SK-N-SH treated with all-trans-retinoic acid at 6 μM for 48 hours (cell line): ENCODE measurements around the gene FNIP2.

ENCODE experiments used
- ARNTL ChIP-seq: fragments of 450-650 bp; formaldehyde crosslinking; IDR thresholded peaks from 2 replicates; pipeline ENCODE4 v1.5.0; 2020; ENCODE audit warnings: low read depth, mild to moderate bottlenecking, moderate library complexity, borderline replicate concordance
- BACH2 ChIP-seq: fragments of 250-450 bp; sonication (Bioruptor Pico); IDR thresholded peaks from 2 replicates; pipeline ENCODE4 v1.9.0; 2021; ENCODE audit warnings: mild to moderate bottlenecking, borderline replicate concordance
- CREB5 ChIP-seq: fragments of 250-450 bp; sonication (Bioruptor Pico); IDR thresholded peaks from 2 replicates; pipeline ENCODE4 v1.5.1; 2020; ENCODE audit warnings: low read depth, mild to moderate bottlenecking, moderate library complexity
- CSDC2 ChIP-seq: fragments of 250-450 bp; sonication (Bioruptor Pico); IDR thresholded peaks from 2 replicates; pipeline ENCODE4 v1.5.0; 2020; ENCODE audit warnings: mild to moderate bottlenecking, moderate library complexity
- OSR1 ChIP-seq: fragments of 250-450 bp; sonication (Bioruptor Pico); IDR thresholded peaks from 2 replicates; pipeline ENCODE4 v1.8.0; 2022; ENCODE audit warnings: moderate library complexity, mild to moderate bottlenecking, inconsistent platforms
- PATZ1 ChIP-seq: fragments of 250-450 bp; sonication (Bioruptor Pico); IDR thresholded peaks from 2 replicates; pipeline ENCODE4 v1.8.0; 2020; ENCODE audit warnings: mild to moderate bottlenecking, moderate library complexity, borderline replicate concordance
- POU6F1 ChIP-seq: fragments of 250-450 bp; sonication (Bioruptor Pico); IDR thresholded peaks from 2 replicates; pipeline ENCODE4 v1.8.0; 2021; ENCODE audit warnings: low read depth, mild to moderate bottlenecking, moderate library complexity, borderline replicate concordance
- PPARA ChIP-seq: fragments of 250-450 bp; sonication (Bioruptor Pico); IDR thresholded peaks from 2 replicates; pipeline ENCODE4 v1.5.0; 2020; ENCODE audit warnings: mild to moderate bottlenecking, borderline replicate concordance
- TSHZ2 ChIP-seq: fragments of 250-450 bp; sonication (Bioruptor Pico); IDR thresholded peaks from 2 replicates; pipeline ENCODE4 v1.5.0; 2020; ENCODE audit warnings: mild to moderate bottlenecking, moderate library complexity
- ZC3H10 ChIP-seq: fragments of 250-450 bp; sonication (Bioruptor Pico); IDR thresholded peaks from 2 replicates; pipeline ENCODE4 v1.5.1; 2021; ENCODE audit warnings: mild to moderate bottlenecking, moderate library complexity
- ZFP3 ChIP-seq: fragments of 250-450 bp; sonication (Bioruptor Pico); IDR thresholded peaks from 2 replicates; pipeline ENCODE4 v1.5.0; 2020; ENCODE audit warnings: mild to moderate bottlenecking, moderate library complexity
- ZFP30 ChIP-seq: fragments of 450-650 bp; formaldehyde crosslinking; IDR thresholded peaks from 2 replicates; pipeline ENCODE4 v1.5.0; 2022; ENCODE audit warnings: mild to moderate bottlenecking, moderate library complexity
- ZNF565 ChIP-seq: fragments of 450-650 bp; formaldehyde crosslinking; conservative IDR thresholded peaks from 2 replicates; pipeline ENCODE4 v1.5.0; 2020; ENCODE audit warnings: low read depth, mild to moderate bottlenecking, moderate library complexity

GRCh38 chr4:158778156-158778711 is 9.4 kb downstream of the FNIP2 start:
- TF ChIP-seq ARNTL (CRISPR knock-in tag) (no peak), ZFP30 (no peak), ZFP3 (CRISPR knock-in tag) (no peak), POU6F1 (no peak), PPARA (CRISPR knock-in tag) (no peak), TSHZ2 (CRISPR knock-in tag) (no peak), CSDC2 (CRISPR knock-in tag) (no peak), ZNF565 (no peak), PATZ1 (CRISPR knock-in tag) (no peak), BACH2 (CRISPR knock-in tag) (no peak), CREB5 (no peak), OSR1 (CRISPR knock-in tag) (no peak), ZC3H10 (no peak)
